HEK293 (cell line): ENCODE results near the gene ITPKA.
A peak's percentile ranks its signal among the peaks of the same experiment; 100 is the strongest.

Source experiments
- HOXD13 ChIP-seq: sonication (generic); formaldehyde crosslinking; IDR thresholded peaks from 2 replicates; pipeline ENCODE4 v1.8.0; 2022; ENCODE audit warnings: missing genetic modification reagents, borderline replicate concordance
- INSM2 ChIP-seq: fragments of 450-650 bp; formaldehyde crosslinking; IDR thresholded peaks from 2 replicates; pipeline ENCODE4 v1.5.1; 2016; ENCODE audit warnings: missing biosample characterization, missing genetic modification characterization
- KLF16 ChIP-seq: fragments of 450-650 bp; formaldehyde crosslinking; IDR thresholded peaks from 2 replicates; pipeline ENCODE4 v1.5.1; 2017; ENCODE audit warnings: missing biosample characterization, missing genetic modification characterization
- OVOL3 ChIP-seq: fragments of 450-650 bp; formaldehyde crosslinking; IDR thresholded peaks from 2 replicates; pipeline ENCODE4 v1.5.1; 2016; ENCODE audit warnings: missing biosample characterization, missing genetic modification characterization
- PRDM6 ChIP-seq: fragments of 450-650 bp; formaldehyde crosslinking; IDR thresholded peaks from 2 replicates; pipeline ENCODE4 v1.5.1; 2017; ENCODE audit warnings: missing biosample characterization, missing genetic modification characterization
- RBAK ChIP-seq: fragments of 450-650 bp; formaldehyde crosslinking; IDR thresholded peaks from 2 replicates; pipeline ENCODE4 v1.5.1; 2016; ENCODE audit warnings: missing biosample characterization, missing genetic modification characterization
- SALL2 ChIP-seq: fragments of 450-650 bp; formaldehyde crosslinking; IDR thresholded peaks from 2 replicates; pipeline ENCODE4 v1.5.0; 2017; ENCODE audit warnings: missing biosample characterization, mild to moderate bottlenecking, missing genetic modification characterization, borderline replicate concordance
- TCF7L2 ChIP-seq: IDR thresholded peaks from 2 replicates; pipeline ENCODE4 v1.6.1; 2011; ENCODE audit warnings: low read depth, mild to moderate bottlenecking, inconsistent platforms, low read length, moderate library complexity, borderline replicate concordance
- TRIM28 ChIP-seq: IDR thresholded peaks from 2 replicates; pipeline ENCODE4 v1.6.1; 2011; ENCODE audit warnings: low read length, control low read depth, borderline replicate concordance
- TSHZ1 ChIP-seq: fragments of 450-650 bp; formaldehyde crosslinking; IDR thresholded peaks from 2 replicates; pipeline ENCODE4 v1.5.1; 2016; ENCODE audit warnings: missing biosample characterization, missing genetic modification characterization, borderline replicate concordance
- ZBTB10 ChIP-seq: fragments of 450-650 bp; formaldehyde crosslinking; IDR thresholded peaks from 2 replicates; pipeline ENCODE4 v1.5.1; 2016; ENCODE audit warnings: missing biosample characterization, missing genetic modification characterization
- ZFP37 ChIP-seq: fragments of 450-650 bp; formaldehyde crosslinking; IDR thresholded peaks from 2 replicates; pipeline ENCODE4 v1.5.1; 2016; ENCODE audit warnings: missing biosample characterization, missing genetic modification characterization
- ZIC2 ChIP-seq: fragments of 450-650 bp; formaldehyde crosslinking; IDR thresholded peaks from 2 replicates; pipeline ENCODE4 v1.5.1; 2016; ENCODE audit warnings: missing biosample characterization, missing genetic modification characterization
- ZNF112 ChIP-seq: fragments of 450-650 bp; formaldehyde crosslinking; IDR thresholded peaks from 2 replicates; pipeline ENCODE4 v1.5.0; 2017; ENCODE audit warnings: missing biosample characterization, missing genetic modification characterization
- ZNF133 ChIP-seq: fragments of 450-650 bp; formaldehyde crosslinking; IDR thresholded peaks from 2 replicates; pipeline ENCODE4 v1.5.1; 2016; ENCODE audit warnings: missing biosample characterization, missing genetic modification characterization
- ZNF175 ChIP-seq: fragments of 450-650 bp; formaldehyde crosslinking; IDR thresholded peaks from 2 replicates; pipeline ENCODE4 v1.5.1; 2016; ENCODE audit warnings: missing biosample characterization, missing genetic modification characterization
- ZNF221 ChIP-seq: fragments of 450-650 bp; formaldehyde crosslinking; IDR thresholded peaks from 2 replicates; pipeline ENCODE4 v1.5.1; 2017; ENCODE audit warnings: missing biosample characterization, missing genetic modification characterization, borderline replicate concordance
- ZNF280C ChIP-seq: fragments of 450-650 bp; formaldehyde crosslinking; IDR thresholded peaks from 2 replicates; pipeline ENCODE4 v1.5.1; 2016; ENCODE audit warnings: missing biosample characterization, missing genetic modification characterization
- ZNF335 ChIP-seq: fragments of 450-650 bp; formaldehyde crosslinking; conservative IDR thresholded peaks from 2 replicates; pipeline ENCODE4 v1.5.1; 2016; ENCODE audit warnings: missing biosample characterization, missing genetic modification characterization
- ZNF341 ChIP-seq: fragments of 450-650 bp; formaldehyde crosslinking; IDR thresholded peaks from 2 replicates; pipeline ENCODE4; 2016; ENCODE audit warnings: low read depth, missing biosample characterization, missing genetic modification characterization
- ZNF560 ChIP-seq: fragments of 450-650 bp; formaldehyde crosslinking; IDR thresholded peaks from 2 replicates; pipeline ENCODE4 v1.5.1; 2017; ENCODE audit warnings: missing biosample characterization, missing genetic modification characterization, borderline replicate concordance
- ZNF561 ChIP-seq: fragments of 450-650 bp; IDR thresholded peaks from 2 replicates; pipeline ENCODE4 v1.5.1; 2018; ENCODE audit warnings: missing biosample characterization, missing genetic modification characterization, borderline replicate concordance
- ZNF629 ChIP-seq: fragments of 450-650 bp; formaldehyde crosslinking; IDR thresholded peaks from 2 replicates; pipeline ENCODE4 v1.5.1; 2017; ENCODE audit warnings: missing biosample characterization, missing genetic modification characterization
- ZNF658 ChIP-seq: fragments of 450-650 bp; formaldehyde crosslinking; IDR thresholded peaks from 2 replicates; pipeline ENCODE4; 2016; ENCODE audit warnings: missing biosample characterization, missing genetic modification characterization
- ZNF707 ChIP-seq: fragments of 450-650 bp; formaldehyde crosslinking; IDR thresholded peaks from 2 replicates; pipeline ENCODE4 v1.5.1; 2016; ENCODE audit warnings: missing biosample characterization, missing genetic modification characterization
- ZNF776 ChIP-seq: fragments of 450-650 bp; formaldehyde crosslinking; IDR thresholded peaks from 2 replicates; pipeline ENCODE4 v1.5.0; 2017; ENCODE audit warnings: missing biosample characterization, missing genetic modification characterization, borderline replicate concordance
- ZSCAN30 ChIP-seq: fragments of 450-650 bp; IDR thresholded peaks from 2 replicates; pipeline ENCODE4 v1.5.1; 2018; ENCODE audit warnings: missing biosample characterization, mild to moderate bottlenecking, missing genetic modification characterization, moderate library complexity
- ZXDB ChIP-seq: fragments of 450-650 bp; formaldehyde crosslinking; IDR thresholded peaks from 2 replicates; pipeline ENCODE4 v1.5.1; 2016; ENCODE audit warnings: missing biosample characterization, missing genetic modification characterization
- TF ChIP-seq, protein P1 (sequence below): fragments of 450-650 bp; formaldehyde crosslinking; IDR thresholded peaks from 2 replicates; pipeline ENCODE4 v1.5.1; 2016; ENCODE audit warnings: missing biosample characterization, missing genetic modification characterization

ITPKA gene

DNA sequence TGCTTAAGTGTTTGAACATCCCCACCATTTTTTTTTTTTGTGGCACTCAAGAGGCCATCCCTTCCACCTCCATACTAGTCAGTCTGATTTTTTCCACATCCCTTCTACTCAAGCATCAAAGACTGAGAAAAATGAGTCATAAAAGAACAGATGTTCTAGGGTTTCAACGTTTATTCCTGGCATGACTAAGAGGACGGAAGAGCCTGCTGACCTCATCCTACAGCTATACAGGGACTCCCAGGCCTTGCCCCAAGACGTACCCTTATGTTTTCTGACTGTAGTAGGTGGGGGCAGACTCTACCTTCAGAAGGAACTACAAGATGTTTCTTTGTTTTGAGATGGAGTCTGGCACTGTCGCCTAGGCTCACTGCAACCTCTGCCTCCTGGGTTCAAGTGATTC is 3.3 kb upstream of the ITPKA start (continued):
- TF ChIP-seq, protein P1, sequence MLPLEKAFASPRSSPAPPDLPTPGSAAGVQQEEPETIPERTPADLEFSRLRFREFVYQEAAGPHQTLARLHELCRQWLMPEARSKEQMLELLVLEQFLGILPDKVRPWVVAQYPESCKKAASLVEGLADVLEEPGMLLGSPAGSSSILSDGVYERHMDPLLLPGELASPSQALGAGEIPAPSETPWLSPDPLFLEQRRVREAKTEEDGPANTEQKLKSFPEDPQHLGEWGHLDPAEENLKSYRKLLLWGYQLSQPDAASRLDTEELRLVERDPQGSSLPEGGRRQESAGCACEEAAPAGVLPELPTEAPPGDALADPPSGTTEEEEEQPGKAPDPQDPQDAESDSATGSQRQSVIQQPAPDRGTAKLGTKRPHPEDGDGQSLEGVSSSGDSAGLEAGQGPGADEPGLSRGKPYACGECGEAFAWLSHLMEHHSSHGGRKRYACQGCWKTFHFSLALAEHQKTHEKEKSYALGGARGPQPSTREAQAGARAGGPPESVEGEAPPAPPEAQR (tag by site-specific recombination): no peak
- no peak for TF ChIP-seq ZBTB10 (tag by site-specific recombination)
- no peak for TF ChIP-seq ZNF561
- TF ChIP-seq ZNF133 (tag by site-specific recombination): no peak
- TF ChIP-seq ZNF335: peak; percentile 47
- 0 out of 2 replicates have a peak, but pooled peaks have one; percentile 11 for TF ChIP-seq PRDM6 (tag by site-specific recombination)
- peak; percentile 95 for TF ChIP-seq ZXDB (tag by site-specific recombination)
- TF ChIP-seq ZNF280C: no peak
- TF ChIP-seq ZNF776 (tag by site-specific recombination): no peak
- TF ChIP-seq OVOL3 (tag by site-specific recombination): no peak
- peak; percentile 68 for TF ChIP-seq ZNF341 (tag by site-specific recombination)
- peak; percentile 85 for TF ChIP-seq ZNF629 (tag by site-specific recombination)
- no peak for TF ChIP-seq KLF16 (tag by site-specific recombination)
- TF ChIP-seq ZNF112 (tag by site-specific recombination): no peak
- no peak for TF ChIP-seq ZNF658 (tag by site-specific recombination)
- TF ChIP-seq INSM2 (tag by site-specific recombination): no peak
- no peak for TF ChIP-seq HOXD13 (CRISPR knock-in tag)
- no peak for TF ChIP-seq TCF7L2
- no peak for TF ChIP-seq ZNF175 (tag by site-specific recombination)
- no peak for TF ChIP-seq ZNF221 (tag by site-specific recombination)
- TF ChIP-seq RBAK (tag by site-specific recombination): no peak
- TF ChIP-seq TSHZ1 (tag by site-specific recombination): no peak
- no peak for TF ChIP-seq SALL2 (tag by site-specific recombination)
- TF ChIP-seq ZSCAN30 (tag by site-specific recombination): no peak
- no peak for TF ChIP-seq ZIC2
- TF ChIP-seq TRIM28: no peak
- TF ChIP-seq ZNF560 (tag by site-specific recombination): no peak
- TF ChIP-seq ZNF707 (tag by site-specific recombination): no peak
- TF ChIP-seq ZFP37 (tag by site-specific recombination): 0 out of 2 replicates have a peak, but pooled peaks have one; percentile 35
